Activated T-cell treated with anti-CD3 and anti-CD28 coated beads for 1 hour (primary cell): Measurements from ENCODE around the gene MIER2.

Experiments
- DNase-seq: peaks from one replicate; pipeline ENCODE4 v3.0.0-alpha.2; 2020; ENCODE audit warnings: low read depth

MIER2 gene

GRCh38 chr19:378706-379105 lies 34.1 kb upstream of the MIER2 start:
- no peak for DNase-seq

- no peak for DNase-seq
Observed at GRCh38 chr19:377801-378581, 33.4 kb upstream of the MIER2 start.

GRCh38 chr19:376111-376470 lies 31.5 kb upstream of the MIER2 start:
- DNase-seq, result no peak

GRCh38 chr19:375395-376110 lies 31.0 kb upstream of the MIER2 start:
- no peak for DNase-seq

GRCh38 chr19:374886-375235 lies 30.3 kb upstream of the MIER2 start:
- DNase-seq, result no peak

- DNase-seq, result no peak
Observed at GRCh38 chr19:374183-374885, 29.7 kb upstream of the MIER2 start.

GRCh38 chr19:373391-374182 lies 29.0 kb upstream of the MIER2 start:
- no peak for DNase-seq

GRCh38 chr19:372306-372890 lies 27.8 kb upstream of the MIER2 start:
- no peak for DNase-seq

GRCh38 chr19:371501-372168 lies 27.0 kb upstream of the MIER2 start:
- no peak for DNase-seq

GRCh38 chr19:370641-371330 lies 26.2 kb upstream of the MIER2 start:
- DNase-seq, result no peak

GRCh38 chr19:369876-370275 lies 25.3 kb upstream of the MIER2 start:
- DNase-seq, result no peak

- DNase-seq, result no peak
Observed at GRCh38 chr19:369256-369655, 24.7 kb upstream of the MIER2 start.

GRCh38 chr19:368630-369024 lies 24.0 kb upstream of the MIER2 start:
- DNase-seq, result no peak

GRCh38 chr19:367963-368629 lies 23.5 kb upstream of the MIER2 start:
- DNase-seq, result no peak

GRCh38 chr19:367561-367960 lies 23.0 kb upstream of the MIER2 start:
- DNase-seq, result no peak

GRCh38 chr19:366951-367350 lies 22.4 kb upstream of the MIER2 start:
- DNase-seq, result no peak

- no peak for DNase-seq
Observed at GRCh38 chr19:366205-366783, 21.7 kb upstream of the MIER2 start.

GRCh38 chr19:364496-365287 lies 20.1 kb upstream of the MIER2 start:
- DNase-seq, result no peak

GRCh38 chr19:362683-363082 lies 18.1 kb upstream of the MIER2 start:
- no peak for DNase-seq
